Skin of body (tissue), 2 donors: Measurements from ENCODE around the gene FBXO11. TPM values are rescaled to one million over a fixed set of nuclear protein-coding genes. Genes with fewer than 3 reads are reported as not detected.

Experiments used
- small RNA-seq: library from RNA; depleted of rRNA; stranded (forward); fragments of <200 nt; gene quantifications from one replicate; pipeline ENCODE3, GENCODE V24; 2014; ENCODE audit warnings: low replicate concordance
- total RNA-seq: library from RNA; depleted of rRNA; stranded (reverse); fragments of >200 nt; gene quantifications from one replicate; pipeline ENCODE4 v1.2.3, GENCODE V29; 2014

Gene FBXO11
- total RNA-seq, 1 donor from 2014 or later = 109 TPM

Small RNAs within 50 kb of the gene (small RNA-seq; reads per million reads assigned to genes)
- gene RF00026 (not detected), gene RPL36AP15 (not detected)

Other genes starting within 250 kb of the FBXO11 start
- 45.7 TPM for gene MSH6, start 123.4 kb downstream of the FBXO11 start, total RNA-seq